ENCODE results near the gene LPP.

DNA sequence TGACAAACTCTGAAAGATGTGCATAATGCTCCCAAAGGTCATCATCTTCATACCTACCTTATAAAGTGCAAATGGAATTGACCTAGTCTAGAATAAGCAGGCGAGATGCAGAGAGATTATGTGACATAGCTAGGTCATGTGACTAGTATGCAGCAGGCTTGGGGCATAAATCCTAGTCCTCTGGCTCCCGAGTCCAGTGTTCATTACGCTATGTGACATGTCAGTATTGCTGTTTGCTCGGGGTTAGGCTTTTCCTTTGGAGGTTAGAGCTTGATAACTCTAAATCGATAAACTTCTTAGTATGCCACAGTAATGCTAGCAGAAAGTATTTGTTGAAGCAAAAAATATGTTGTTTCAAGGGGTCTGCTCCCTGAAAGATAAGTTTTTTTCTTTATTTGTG lies 536.1 kb downstream of the LPP start:
- TF ChIP-seq, protein P1, sequence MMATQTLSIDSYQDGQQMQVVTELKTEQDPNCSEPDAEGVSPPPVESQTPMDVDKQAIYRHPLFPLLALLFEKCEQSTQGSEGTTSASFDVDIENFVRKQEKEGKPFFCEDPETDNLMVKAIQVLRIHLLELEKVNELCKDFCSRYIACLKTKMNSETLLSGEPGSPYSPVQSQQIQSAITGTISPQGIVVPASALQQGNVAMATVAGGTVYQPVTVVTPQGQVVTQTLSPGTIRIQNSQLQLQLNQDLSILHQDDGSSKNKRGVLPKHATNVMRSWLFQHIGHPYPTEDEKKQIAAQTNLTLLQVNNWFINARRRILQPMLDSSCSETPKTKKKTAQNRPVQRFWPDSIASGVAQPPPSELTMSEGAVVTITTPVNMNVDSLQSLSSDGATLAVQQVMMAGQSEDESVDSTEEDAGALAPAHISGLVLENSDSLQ (IDR thresholded peaks at IDR 0.05), result no peak
- TF ChIP-seq SP1 (IDR thresholded peaks at IDR 0.05), result no peak
- TF ChIP-seq ELF4 (IDR thresholded peaks at IDR 0.05), result no peak
